MCF 10A (cell line): Measurements from ENCODE around the gene C20orf144. TPM values are rescaled to one million over a fixed set of nuclear protein-coding genes. Genes with fewer than 3 reads are reported as not detected.

Experiments used
- BruUV-seq: library from RNA; stranded (reverse); fragments of 400-500 nt; replicated peaks from 2 replicates; lab custom pipeline; 2021; lab: Mats Ljungman, UMichigan
- CTCF ChIA-PET: fragments of 300-600 bp; sonication (Branson Sonifier 250); formaldehyde crosslinking; extraction: SDS; loops from one replicate; lab custom pipeline; 2021; ENCODE audit warnings: antibody characterized with exemption, inconsistent platforms; lab: Yijun Ruan, JAX
- POLR2A ChIA-PET: fragments of 300-600, 350-650 bp; sonication (Branson Sonifier 250); formaldehyde crosslinking; extraction: SDS; loops from one replicate; lab custom pipeline; 2020; ENCODE audit warnings: antibody characterized with exemption, inconsistent platforms; lab: Yijun Ruan, JAX
- DNase-seq: peaks from one replicate; pipeline ENCODE4 v3.0.0-alpha.2; 2018; ENCODE audit not compliant: unreplicated experiment
- H3K27ac Mint-ChIP-seq: one replicate; pipeline ENCODE4 v1.8.0; 2022; ENCODE audit warnings: mild to moderate bottlenecking, low read depth, mixed read lengths; ENCODE audit not compliant: unreplicated experiment
- H3K27me3 Mint-ChIP-seq: one replicate; pipeline ENCODE4 v1.8.0; 2022; ENCODE audit warnings: mixed read lengths; ENCODE audit not compliant: insufficient read depth, unreplicated experiment
- H3K36me3 Mint-ChIP-seq: one replicate; pipeline ENCODE4 v1.8.0; 2022; ENCODE audit warnings: mild to moderate bottlenecking, moderate library complexity, mixed read lengths; ENCODE audit not compliant: insufficient read depth, unreplicated experiment
- H3K4me1 Mint-ChIP-seq: one replicate; pipeline ENCODE4 v1.8.0; 2022; ENCODE audit warnings: mixed read lengths; ENCODE audit not compliant: insufficient read depth, unreplicated experiment
- H3K4me3 Mint-ChIP-seq: one replicate; pipeline ENCODE4 v1.8.0; 2022; ENCODE audit warnings: mild to moderate bottlenecking, moderate library complexity, mixed read lengths; ENCODE audit not compliant: unreplicated experiment
- H3K9me3 Mint-ChIP-seq: one replicate; pipeline ENCODE4 v1.8.0; 2022; ENCODE audit warnings: mixed read lengths; ENCODE audit not compliant: unreplicated experiment
- CTCF ChIP-seq: fragments of 200-600 bp; IDR thresholded peaks from one replicate; pipeline ENCODE4 v1.8.0; 2022; ENCODE audit warnings: antibody characterized with exemption, mild to moderate bottlenecking; ENCODE audit not compliant: unreplicated experiment
- intact Hi-C: fragments of 100-400 bp; cut with micrococcal nuclease; formaldehyde crosslinking; loops from 2 replicates; pipeline ENCODE4 v1.14.1; 2022
- total RNA-seq: library from RNA; stranded (reverse); gene quantifications from 2 replicates; pipeline ENCODE4 v1.2.3, GENCODE V29; 2022

The C20orf144 gene
- total RNA-seq, 1 experiment from 2014 or later, result 0.21 TPM

DNA sequence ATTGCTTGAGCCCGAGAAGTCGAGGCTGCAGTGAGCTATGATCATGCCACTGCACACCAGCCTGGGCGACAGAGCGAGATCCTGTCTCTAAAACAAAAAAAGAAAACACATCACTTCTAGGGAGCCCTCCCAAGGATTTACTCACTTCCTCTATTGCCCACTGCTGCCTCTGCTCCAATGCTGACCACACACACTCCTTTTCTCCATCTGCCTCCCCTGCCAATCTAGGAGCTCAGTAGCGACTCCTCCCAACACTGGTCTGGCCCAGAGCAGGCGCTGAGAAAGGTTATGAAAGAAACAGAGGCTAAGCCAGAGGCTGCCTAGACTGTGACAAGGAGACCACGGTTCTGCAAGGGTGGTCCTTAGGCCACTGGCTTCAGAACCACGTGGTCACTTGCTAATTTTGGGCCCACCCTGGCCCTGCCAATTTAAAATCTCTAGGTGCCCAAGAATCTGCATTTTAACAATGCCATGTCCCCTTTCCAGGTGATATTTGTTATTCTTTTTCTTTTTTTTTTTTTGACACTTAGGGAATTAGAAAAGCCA lies 25.3 kb downstream of the C20orf144 start:
- intact Hi-C loops, result loop anchor here (10.0 kb wide), 1 partner anchor 127 kb away; the partner anchor contains the start of gene CHMP4B
- no peak overlapping the region for H3K27ac Mint-ChIP-seq

GRCh38 chr20:33687993-33688937 lies 26.1 kb downstream of the C20orf144 start:
- POLR2A ChIA-PET, result interaction anchor here (0.7 kb wide), 1 partner anchor 217 kb away, joined by 3 read pairs; no protein-coding TSS in a partner anchor
- no TSS peak for BruUV-seq
- Mint-ChIP-seq H3K36me3 (peaks cover 4% of the 10 kb centered on the region), H3K4me3 (no peak overlapping the region), H3K4me1 (peaks cover 13% of the 10 kb centered on the region), H3K27me3 (no peaks in the 10 kb centered on the region), H3K9me3 (no peaks in the 10 kb centered on the region), H3K27ac (no peak overlapping the region)
- no peak for DNase-seq
- CTCF ChIA-PET, result interaction anchor here (0.7 to 2.2 kb wide), 2 partner anchors 20 to 32 kb away, joined by 4 to 7 read pairs; partner anchors contain the start of gene PXMP4
- no peak for TF ChIP-seq CTCF
- intact Hi-C loops, result loop anchor here (10.0 kb wide), 1 partner anchor 127 kb away; the partner anchor contains the start of gene CHMP4B

More for the DNA sequence above, 25.3 kb downstream of the C20orf144 start:
- ChIA-PET CTCF (interaction anchor here (0.7 to 2.2 kb wide), 2 partner anchors 19 to 33 kb away, joined by 4 to 7 read pairs; partner anchors contain the start of gene PXMP4), POLR2A (interaction anchor here (0.6 to 0.7 kb wide), 4 partner anchors 17 to 489 kb away, joined by 3 to 5 read pairs (median 3); no protein-coding TSS in a partner anchor)
- peaks cover 13% of the 10 kb centered on the region for H3K4me1 Mint-ChIP-seq
- H3K9me3 Mint-ChIP-seq, result no peaks in the 10 kb centered on the region
- H3K27me3 Mint-ChIP-seq, result no peaks in the 10 kb centered on the region
- peaks cover 4% of the 10 kb centered on the region for H3K36me3 Mint-ChIP-seq
- TF ChIP-seq CTCF, result no peak
- BruUV-seq, result no TSS peak
- no peak for DNase-seq
- H3K4me3 Mint-ChIP-seq, result no peak overlapping the region

DNA sequence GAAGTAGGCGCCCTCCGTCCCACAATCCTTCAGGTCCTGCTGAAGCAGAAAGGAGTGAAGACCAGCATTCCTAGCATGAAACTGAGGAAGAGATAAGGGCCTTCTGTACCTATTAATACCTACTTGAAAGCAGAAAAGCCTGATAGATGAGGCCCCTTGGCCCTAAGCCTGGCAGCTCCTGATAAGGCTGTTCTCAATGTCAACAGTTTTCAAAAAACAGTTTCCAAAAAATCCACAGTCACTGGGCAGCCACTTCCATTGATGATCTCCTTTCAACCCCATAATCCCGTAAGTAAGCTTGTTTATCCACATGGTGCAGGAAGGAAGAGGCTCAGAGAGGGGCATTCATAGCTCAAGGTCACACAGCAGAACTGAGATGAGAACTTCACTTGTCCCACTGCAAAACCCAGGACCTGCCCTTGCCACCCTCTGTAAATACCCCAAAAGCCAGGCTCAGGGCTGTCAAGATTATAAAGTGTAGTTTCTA lies 26.9 kb downstream of the C20orf144 start:
- intact Hi-C loops, result loop anchor here (10.0 kb wide), 1 partner anchor 126 kb away; the partner anchor contains the start of gene CHMP4B
- H3K27me3 Mint-ChIP-seq, result no peaks in the 10 kb centered on the region

More for the DNA sequence above, 26.9 kb downstream of the C20orf144 start:
- CTCF ChIA-PET, result interaction anchor here (0.6 kb wide), 1 partner anchor 90 kb away, joined by 3 read pairs; no protein-coding TSS in a partner anchor
- DNase-seq, result no peak
- Mint-ChIP-seq H3K4me3 (no peak overlapping the region), H3K36me3 (peaks cover 4% of the 10 kb centered on the region), H3K27ac (no peak overlapping the region), H3K4me1 (peaks cover 13% of the 10 kb centered on the region), H3K9me3 (no peaks in the 10 kb centered on the region)
- TF ChIP-seq CTCF, result no peak
- POLR2A ChIA-PET, result interaction anchor here (0.8 kb wide), 1 partner anchor 172 kb away, joined by 3 read pairs; no protein-coding TSS in a partner anchor
- no TSS peak for BruUV-seq
